AG04449 (cell line): ENCODE measurements around the gene OXSM.

Experiments used
- CTCF ChIA-PET: fragments of 350-600 bp; formaldehyde crosslinking; extraction: SDS; loops from one replicate; lab custom pipeline; 2021; ENCODE audit warnings: antibody characterized with exemption; lab: Yijun Ruan, JAX
- POLR2A ChIA-PET: fragments of 400-600, 350-600 bp; formaldehyde crosslinking; extraction: SDS; loops from one replicate; lab custom pipeline; 2020; ENCODE audit warnings: antibody characterized with exemption, inconsistent platforms; lab: Yijun Ruan, JAX
- DNase-seq: peaks from one replicate; pipeline ENCODE4 v3.0.0-alpha.2; 2010; ENCODE audit warnings: low read depth, low spot score
- H3K4me3 ChIP-seq: 2 replicates; pipeline ENCODE4 v1.5.1; 2011; ENCODE audit warnings: low read depth, mild to moderate bottlenecking, control low read depth, low read length
- TF ChIP-seq, protein P1 (sequence below): IDR thresholded peaks from one replicate; pipeline ENCODE4 v1.5.1; 2011; ENCODE audit warnings: mild to moderate bottlenecking, moderate library complexity, low read length, control low read depth, inconsistent platforms; ENCODE audit not compliant: insufficient read depth; ENCODE audit errors: missing control alignments

The OXSM gene

GRCh38 chr3:25782636-25782937, 7.3 kb upstream of the OXSM start:
- ChIA-PET POLR2A (interaction anchor here (1.7 kb wide), 1 partner anchor 38 kb away, joined by 4 read pairs; no protein-coding TSS in a partner anchor), CTCF (interaction anchor here (1.9 kb wide), 1 partner anchor 135 kb away, joined by 11 read pairs; no protein-coding TSS in a partner anchor)
- no peak for DNase-seq
- TF ChIP-seq, protein P1, sequence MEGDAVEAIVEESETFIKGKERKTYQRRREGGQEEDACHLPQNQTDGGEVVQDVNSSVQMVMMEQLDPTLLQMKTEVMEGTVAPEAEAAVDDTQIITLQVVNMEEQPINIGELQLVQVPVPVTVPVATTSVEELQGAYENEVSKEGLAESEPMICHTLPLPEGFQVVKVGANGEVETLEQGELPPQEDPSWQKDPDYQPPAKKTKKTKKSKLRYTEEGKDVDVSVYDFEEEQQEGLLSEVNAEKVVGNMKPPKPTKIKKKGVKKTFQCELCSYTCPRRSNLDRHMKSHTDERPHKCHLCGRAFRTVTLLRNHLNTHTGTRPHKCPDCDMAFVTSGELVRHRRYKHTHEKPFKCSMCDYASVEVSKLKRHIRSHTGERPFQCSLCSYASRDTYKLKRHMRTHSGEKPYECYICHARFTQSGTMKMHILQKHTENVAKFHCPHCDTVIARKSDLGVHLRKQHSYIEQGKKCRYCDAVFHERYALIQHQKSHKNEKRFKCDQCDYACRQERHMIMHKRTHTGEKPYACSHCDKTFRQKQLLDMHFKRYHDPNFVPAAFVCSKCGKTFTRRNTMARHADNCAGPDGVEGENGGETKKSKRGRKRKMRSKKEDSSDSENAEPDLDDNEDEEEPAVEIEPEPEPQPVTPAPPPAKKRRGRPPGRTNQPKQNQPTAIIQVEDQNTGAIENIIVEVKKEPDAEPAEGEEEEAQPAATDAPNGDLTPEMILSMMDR = no peak
- H3K4me3 ChIP-seq = peak overlapping the region; percentile 86

- TF ChIP-seq, protein P1 = peak; percentile 4
- ChIA-PET POLR2A (interaction anchor here (0.7 to 1.7 kb wide), 2 partner anchors 37 to 71 kb away, joined by 4 read pairs; no protein-coding TSS in a partner anchor), CTCF (interaction anchor here (1.9 kb wide), 1 partner anchor 135 kb away, joined by 11 read pairs; no protein-coding TSS in a partner anchor)
- DNase-seq = no peak
- peak within 1 kb of the TSS; percentile 86 for H3K4me3 ChIP-seq
Measured at GRCh38 chr3:25782938-25783660, 6.8 kb upstream of the OXSM start, which contains the start of gene NGLY1. TSS of gene NGLY1 (minus strand) at chr3:25783443. CDS start at chr3:25783390, 53 bp downstream.

GRCh38 chr3:25783661-25784512, 6.0 kb upstream of the OXSM start:
- POLR2A ChIA-PET = interaction anchor here (0.7 to 1.7 kb wide), 2 partner anchors 37 to 71 kb away, joined by 4 read pairs; no protein-coding TSS in a partner anchor
- no peak for DNase-seq
- TF ChIP-seq, protein P1 = no peak
- CTCF ChIA-PET = interaction anchor here (1.9 kb wide), 1 partner anchor 136 kb away, joined by 11 read pairs; no protein-coding TSS in a partner anchor
- peak overlapping the region; percentile 72 for H3K4me3 ChIP-seq

DNA sequence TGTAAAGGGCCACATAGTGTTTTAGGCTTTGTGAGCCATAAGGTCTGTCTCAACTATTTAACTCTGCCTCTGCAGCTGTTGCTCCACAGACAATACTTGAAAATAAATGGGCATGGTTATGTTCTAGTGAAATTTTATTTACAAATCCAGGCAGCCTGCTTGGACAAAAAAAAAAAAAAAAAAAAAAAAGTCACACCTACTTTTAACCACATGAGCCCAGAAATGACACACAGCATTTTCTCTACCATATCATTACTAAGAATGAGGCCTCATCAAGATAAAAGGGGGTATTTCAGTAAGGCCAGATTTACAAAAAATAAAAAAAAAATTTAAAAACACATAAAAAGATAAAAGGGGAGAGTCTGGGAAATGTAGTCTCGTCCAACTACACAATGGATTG, 4.9 kb upstream of the OXSM start:
- no peak overlapping the region for H3K4me3 ChIP-seq
- TF ChIP-seq, protein P1 = no peak
- ChIA-PET POLR2A (no interaction called here), CTCF (no interaction called here)
- DNase-seq = no peak

DNA sequence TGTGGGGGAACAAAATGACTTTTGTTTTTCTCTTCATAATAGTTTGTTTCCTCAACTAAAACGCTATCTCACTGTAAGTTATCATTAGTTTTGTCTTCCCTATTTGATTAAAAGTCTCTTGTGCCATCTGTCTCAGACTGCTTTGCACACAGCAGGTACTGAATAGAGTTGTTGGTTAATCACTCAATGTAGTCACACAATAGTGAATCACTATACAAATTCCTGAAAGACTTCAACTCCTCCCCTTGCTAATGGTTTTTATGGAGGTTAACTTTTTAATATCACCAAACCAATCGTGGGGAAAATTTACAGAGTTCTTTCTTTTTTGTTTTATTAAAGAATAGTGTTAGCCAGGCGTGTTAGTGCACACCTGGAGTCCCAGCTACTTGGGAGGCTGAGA, 4.1 kb upstream of the OXSM start:
- no peak overlapping the region for H3K4me3 ChIP-seq
- no peak for DNase-seq
- ChIA-PET POLR2A (no interaction called here), CTCF (no interaction called here)
- TF ChIP-seq, protein P1 = no peak

- TF ChIP-seq, protein P1 = no peak
- POLR2A ChIA-PET = no interaction called here
- DNase-seq = no peak
- no peak overlapping the region for H3K4me3 ChIP-seq
- CTCF ChIA-PET = no interaction called here
Measured at GRCh38 chr3:25787689-25788088, 2.2 kb upstream of the OXSM start.
